CD14-positive monocyte (primary cell): ENCODE results near the gene SUPT16H. TPM values are rescaled to one million over a fixed set of nuclear protein-coding genes. Genes with fewer than 3 reads are reported as not detected.

ENCODE experiments used
- DNase-seq, 3 donors: peaks; one replicate each; pipeline ENCODE4 v3.0.0-alpha.2; 2011 to 2022
- H2AFZ ChIP-seq: 2 replicates; pipeline ENCODE4 v1.6.0; 2012; ENCODE audit warnings: mild to moderate bottlenecking, low read depth, low read length, inconsistent platforms; ENCODE audit not compliant: insufficient read depth, poor library complexity, severe bottlenecking
- H3K27ac ChIP-seq, 2 donors: 1 replicate in 1 of 2; 2 replicates in 1 of 2; pipeline ENCODE4 v1.5.1; 2012 to 2013; ENCODE audit warnings: low read length in 2 of 2, control low read depth in 1 of 2, inconsistent platforms in 1 of 2, low read depth in 1 of 2, mild to moderate bottlenecking in 1 of 2
- H3K27me3 ChIP-seq, 2 donors: one replicate each; pipeline versions ENCODE4 v1.6.0 to v1.6.1; 2011 to 2013; ENCODE audit warnings: low read length in 2 of 2; ENCODE audit not compliant: control insufficient read depth in 2 of 2, insufficient read depth in 2 of 2
- H3K36me3 ChIP-seq, 2 donors: replicated peaks in 1 of 2; 1 replicate in 1 of 2; 2 replicates in 1 of 2; pipeline versions ENCODE4 v1.5.1 to v1.6.1; 2012 to 2013; ENCODE audit warnings: low read length in 2 of 2, control low read depth in 1 of 2, inconsistent platforms in 1 of 2, mild to moderate bottlenecking in 1 of 2; ENCODE audit not compliant: insufficient read depth in 2 of 2, control insufficient read depth in 1 of 2
- H3K4me1 ChIP-seq, 2 donors: 1 replicate in 1 of 2; 2 replicates in 1 of 2; pipeline versions ENCODE4 v1.5.1 to v1.6.1; 2012 to 2013; ENCODE audit warnings: low read length in 2 of 2, control low read depth in 1 of 2, inconsistent platforms in 1 of 2, mild to moderate bottlenecking in 1 of 2, moderate library complexity in 1 of 2; ENCODE audit not compliant: insufficient read depth in 2 of 2, control insufficient read depth in 1 of 2
- H3K4me2 ChIP-seq: replicated peaks from 2 replicates; pipeline ENCODE3; 2012; ENCODE audit warnings: low read length, moderate library complexity, mild to moderate bottlenecking; ENCODE audit not compliant: poor library complexity, severe bottlenecking; ENCODE audit errors: extremely low read depth
- H3K4me3 ChIP-seq, 3 experiments: fragments of 200-600 bp in 1 of 3; sonication (generic) in 1 of 3; replicated peaks in 1 of 3; 1 replicate in 2 of 3; 2 replicates in 1 of 3; pipeline ENCODE4 v1.5.1; 2011 to 2013; ENCODE audit warnings: low read length in 3 of 3, mild to moderate bottlenecking in 3 of 3, control low read depth in 2 of 3, low read depth in 2 of 3, inconsistent platforms in 1 of 3, moderate library complexity in 1 of 3
- H3K79me2 ChIP-seq: 2 replicates; pipeline ENCODE4 v1.6.0; 2012; ENCODE audit warnings: mild to moderate bottlenecking, control low read depth, inconsistent platforms, low read length, moderate library complexity; ENCODE audit not compliant: insufficient read depth
- H3K9ac ChIP-seq: 2 replicates; pipeline ENCODE4 v1.6.0; 2017; ENCODE audit warnings: low read length, mild to moderate bottlenecking; ENCODE audit not compliant: insufficient read depth, poor library complexity, severe bottlenecking
- H3K9me3 ChIP-seq, 2 donors: replicated peaks in 1 of 2; 1 replicate in 1 of 2; 2 replicates in 1 of 2; pipeline versions ENCODE4 v1.5.1 to v1.6.1; 2012 to 2013; ENCODE audit warnings: low read length in 2 of 2, control low read depth in 1 of 2; ENCODE audit not compliant: control insufficient read depth in 1 of 2, insufficient read depth in 1 of 2
- H4K20me1 ChIP-seq: 2 replicates; pipeline ENCODE4 v1.6.0; 2012; ENCODE audit warnings: mild to moderate bottlenecking, low read length, control low read depth, moderate library complexity; ENCODE audit not compliant: insufficient read depth
- H3K27ac Mint-ChIP-seq, 7 donors: one replicate each; pipeline ENCODE4 v1.8.0; 2020; ENCODE audit warnings: mild to moderate bottlenecking in 7 of 7, mixed read lengths in 7 of 7, moderate library complexity in 6 of 7, inconsistent platforms in 2 of 7
- H3K27me3 Mint-ChIP-seq, 3 donors: one replicate each; pipeline ENCODE4 v1.8.0; 2021 to 2022; ENCODE audit warnings: low read depth in 3 of 3, mild to moderate bottlenecking in 3 of 3, mixed read lengths in 3 of 3, moderate library complexity in 3 of 3, inconsistent platforms in 1 of 3
- H3K36me3 Mint-ChIP-seq, 2 donors: one replicate each; pipeline ENCODE4 v1.8.0; 2020; ENCODE audit warnings: mixed read lengths in 2 of 2, inconsistent platforms in 1 of 2, mild to moderate bottlenecking in 1 of 2
- H3K4me1 Mint-ChIP-seq: one replicate; pipeline ENCODE4 v1.8.0; 2020; ENCODE audit warnings: mild to moderate bottlenecking, mixed read lengths
- H3K4me3 Mint-ChIP-seq, 2 donors: one replicate each; pipeline ENCODE4 v1.8.0; 2020; ENCODE audit warnings: mild to moderate bottlenecking in 2 of 2, mixed read lengths in 2 of 2, moderate library complexity in 1 of 2
- H3K9me3 Mint-ChIP-seq, 7 donors: one replicate each; pipeline ENCODE4 v1.8.0; 2020 to 2022; ENCODE audit warnings: mixed read lengths in 7 of 7, mild to moderate bottlenecking in 6 of 7, moderate library complexity in 6 of 7, inconsistent platforms in 2 of 7
- WGBS: methylation state at CpG from one replicate; pipeline ENCODE4 v1.1.5; 2013; ENCODE audit warnings: missing lambda C conversion rate; ENCODE audit not compliant: insufficient coverage; 5-methylcytosine and 5-hydroxymethylcytosine counted together
- intact Hi-C, 2 donors: fragments of 100-400 bp; cut with micrococcal nuclease; formaldehyde crosslinking; loops; one replicate each; pipeline versions ENCODE4 v1.15.0 to v1.15.1; 2023
- polyA plus RNA-seq, 3 donors: library from polyadenylated mRNA; depleted of rRNA in 1 of 3; unstranded in 2 of 3; stranded (reverse) in 1 of 3; fragments of 300-500 nt in 2 of 3; fragments of >200 nt in 1 of 3; fragmentation: Illumina TruSeq in 2 of 3; gene quantifications; 1 replicate in 2 of 3; 2 replicates in 1 of 3; pipeline ENCODE4 v1.2.3, GENCODE V29; 2012 to 2021
- TF ChIP-seq, protein P1 (sequence below): fragments of 200-600 bp; IDR thresholded peaks from one replicate; pipeline ENCODE4 v1.8.0; 2022; ENCODE audit warnings: antibody characterized with exemption, mild to moderate bottlenecking

Gene SUPT16H
- polyA plus RNA-seq, 3 donors = 15.7 to 37.3 (median 26.6) TPM

DNA sequence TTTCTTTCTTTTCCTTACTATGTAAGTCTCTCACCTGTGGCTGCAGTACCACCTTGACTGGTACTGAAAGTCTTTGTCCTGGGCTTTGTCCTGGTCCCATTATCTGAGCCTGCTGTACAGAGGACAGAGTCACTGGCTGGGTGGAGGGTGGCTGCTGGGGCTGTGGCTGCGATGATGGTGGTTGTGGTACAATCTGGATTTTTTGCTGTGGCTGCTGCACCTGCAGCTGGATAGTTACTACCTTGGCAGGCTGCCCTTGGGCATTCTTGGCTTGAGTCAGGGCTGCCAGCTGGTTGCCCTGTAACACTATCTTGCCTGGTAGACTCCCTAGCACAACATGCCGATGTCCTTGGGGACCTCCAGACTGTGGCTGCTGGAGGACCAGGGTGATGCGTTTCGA, 45.1 kb upstream of the SUPT16H start:
- Mint-ChIP-seq H3K27ac (peak overlapping the region in 1 of 7 donors; percentile 50), H3K9me3 (peaks cover 0 to 1% (median 0%) of the 10 kb centered on the region in 7 donors), H3K36me3 (peaks cover 73 to 79% of the 10 kb centered on the region in 2 donors), H3K4me3 (no peak overlapping the region), H3K4me1 (peaks cover 1% of the 10 kb centered on the region), H3K27me3 (no peaks in the 10 kb centered on the region)
- H4K20me1 ChIP-seq = peaks cover 60% of the 10 kb centered on the region
- TF ChIP-seq, protein P1, sequence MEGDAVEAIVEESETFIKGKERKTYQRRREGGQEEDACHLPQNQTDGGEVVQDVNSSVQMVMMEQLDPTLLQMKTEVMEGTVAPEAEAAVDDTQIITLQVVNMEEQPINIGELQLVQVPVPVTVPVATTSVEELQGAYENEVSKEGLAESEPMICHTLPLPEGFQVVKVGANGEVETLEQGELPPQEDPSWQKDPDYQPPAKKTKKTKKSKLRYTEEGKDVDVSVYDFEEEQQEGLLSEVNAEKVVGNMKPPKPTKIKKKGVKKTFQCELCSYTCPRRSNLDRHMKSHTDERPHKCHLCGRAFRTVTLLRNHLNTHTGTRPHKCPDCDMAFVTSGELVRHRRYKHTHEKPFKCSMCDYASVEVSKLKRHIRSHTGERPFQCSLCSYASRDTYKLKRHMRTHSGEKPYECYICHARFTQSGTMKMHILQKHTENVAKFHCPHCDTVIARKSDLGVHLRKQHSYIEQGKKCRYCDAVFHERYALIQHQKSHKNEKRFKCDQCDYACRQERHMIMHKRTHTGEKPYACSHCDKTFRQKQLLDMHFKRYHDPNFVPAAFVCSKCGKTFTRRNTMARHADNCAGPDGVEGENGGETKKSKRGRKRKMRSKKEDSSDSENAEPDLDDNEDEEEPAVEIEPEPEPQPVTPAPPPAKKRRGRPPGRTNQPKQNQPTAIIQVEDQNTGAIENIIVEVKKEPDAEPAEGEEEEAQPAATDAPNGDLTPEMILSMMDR = no peak
- intact Hi-C loops = no loop called here
- H3K9ac ChIP-seq = no peak overlapping the region
- H3K4me2 ChIP-seq = no peak overlapping the region
- peaks cover 73 to 80% of the 10 kb centered on the region in 2 donors for H3K36me3 ChIP-seq
- 88% methylated on average over 1 of the region's 4 CpGs for WGBS
- H3K79me2 ChIP-seq = peaks cover 49% of the 10 kb centered on the region
- H3K4me1 ChIP-seq = no peaks in the 10 kb centered on the region
- H3K27ac ChIP-seq = no peak overlapping the region
- no peak overlapping the region for H3K4me3 ChIP-seq
- H2AFZ ChIP-seq = no peak overlapping the region
- no peaks in the 10 kb centered on the region for H3K27me3 ChIP-seq
- no peaks in the 10 kb centered on the region for H3K9me3 ChIP-seq
- no peak for DNase-seq

DNA sequence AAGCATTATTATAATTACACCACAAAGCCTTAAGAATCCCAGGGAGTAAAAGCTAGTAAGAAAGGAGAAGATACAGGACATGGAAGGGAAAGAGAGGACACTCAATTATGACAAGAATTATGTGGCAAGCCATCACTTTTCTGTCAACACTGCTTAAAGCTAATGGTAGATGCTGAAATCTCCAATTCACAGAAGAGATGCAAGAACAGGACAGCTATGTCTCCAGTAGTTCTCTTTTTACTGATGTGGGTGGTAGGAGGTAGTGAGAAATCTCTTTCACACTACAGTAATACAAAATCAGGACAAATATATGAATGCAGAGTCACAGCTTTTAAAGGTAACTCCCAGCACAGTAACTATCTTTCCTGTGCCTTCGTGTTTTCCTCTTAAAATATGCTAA, 42.9 kb upstream of the SUPT16H start:
- H3K27ac ChIP-seq = no peak overlapping the region
- H2AFZ ChIP-seq = no peak overlapping the region
- peaks cover 27% of the 10 kb centered on the region for H3K79me2 ChIP-seq
- H3K9ac ChIP-seq = no peak overlapping the region
- Mint-ChIP-seq H3K36me3 (peaks cover 85 to 99% of the 10 kb centered on the region in 2 donors), H3K4me1 (peaks cover 1% of the 10 kb centered on the region), H3K9me3 (peaks cover 0 to 1% (median 0%) of the 10 kb centered on the region in 7 donors), H3K27ac (peak overlapping the region in 1 of 7 donors; percentile 37), H3K27me3 (no peaks in the 10 kb centered on the region), H3K4me3 (no peak overlapping the region)
- no peak for DNase-seq
- H3K4me2 ChIP-seq = no peak overlapping the region
- intact Hi-C loops = no loop called here
- H3K4me3 ChIP-seq = no peak overlapping the region
- no CpG with 5 or more reads among the region's 1 CpG for WGBS
- TF ChIP-seq, protein P1 = no peak
- H3K9me3 ChIP-seq = no peaks in the 10 kb centered on the region
- H3K36me3 ChIP-seq = peaks cover 89 to 99% of the 10 kb centered on the region in 2 donors
- H3K4me1 ChIP-seq = no peaks in the 10 kb centered on the region
- no peaks in the 10 kb centered on the region for H3K27me3 ChIP-seq
- H4K20me1 ChIP-seq = peaks cover 47% of the 10 kb centered on the region
